ENCODE results near the gene ARHGAP15. TPM values are rescaled to one million over a fixed set of nuclear protein-coding genes. Genes with fewer than 3 reads are reported as not detected.
A peak's percentile ranks its signal among the peaks of the same experiment; 100 is the strongest.

ARHGAP15 gene
- total and polyA plus RNA-seq, 9 donors = 6.7 to 21.0 (median 9.7) TPM

DNA sequence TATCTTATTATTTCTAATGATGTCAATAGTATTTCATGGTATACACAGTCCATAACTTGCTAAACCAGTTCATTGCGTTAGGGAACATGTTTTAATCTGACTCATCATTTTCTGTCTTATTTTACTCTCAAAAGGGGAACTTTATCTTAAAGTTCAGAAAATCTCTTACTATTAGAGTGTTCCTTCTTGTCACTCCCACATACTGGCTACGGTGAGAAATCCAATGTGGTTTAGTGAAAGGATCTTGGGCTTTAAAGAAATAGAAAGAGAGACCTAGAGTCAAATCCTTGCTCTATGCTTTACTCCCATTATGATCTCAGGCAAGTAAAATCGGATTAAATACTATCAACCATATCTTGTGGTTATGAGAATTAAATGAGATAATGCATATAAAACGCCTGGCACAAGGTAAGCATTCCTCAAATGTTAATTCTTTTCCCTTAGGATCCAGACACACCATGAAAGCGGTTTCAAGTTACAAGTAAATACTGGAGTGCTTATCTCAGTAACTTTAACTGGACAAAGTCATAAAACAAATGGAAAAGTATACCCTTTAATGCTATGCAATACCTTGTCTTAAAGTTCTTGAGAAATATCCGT lies 576.0 kb downstream of the ARHGAP15 start:
- Histone ChIP-seq H3K9me3 (replicated peaks; ENCODE audit: control insufficient read depth, low read depth, low read length) (no peaks in the 10 kb centered on the region), H3K4me1 (ENCODE audit: control insufficient read depth, insufficient read depth, low read length) (peaks cover 2% of the 10 kb centered on the region), H3K4me3 (ENCODE audit: low read length) (no peak overlapping the region), H3K27ac (ENCODE audit: low read length) (no peak overlapping the region), H3K27me3 (ENCODE audit: control insufficient read depth, insufficient read depth, low read length) (no peaks in the 10 kb centered on the region), H3K36me3 (ENCODE audit: control insufficient read depth, insufficient read depth, low read length) (no peaks in the 10 kb centered on the region)
- WGBS (ENCODE audit: insufficient coverage) = no CpG with 5 or more reads among the region's 6 CpGs
- peak; percentile 27 for DNase-seq

DNA sequence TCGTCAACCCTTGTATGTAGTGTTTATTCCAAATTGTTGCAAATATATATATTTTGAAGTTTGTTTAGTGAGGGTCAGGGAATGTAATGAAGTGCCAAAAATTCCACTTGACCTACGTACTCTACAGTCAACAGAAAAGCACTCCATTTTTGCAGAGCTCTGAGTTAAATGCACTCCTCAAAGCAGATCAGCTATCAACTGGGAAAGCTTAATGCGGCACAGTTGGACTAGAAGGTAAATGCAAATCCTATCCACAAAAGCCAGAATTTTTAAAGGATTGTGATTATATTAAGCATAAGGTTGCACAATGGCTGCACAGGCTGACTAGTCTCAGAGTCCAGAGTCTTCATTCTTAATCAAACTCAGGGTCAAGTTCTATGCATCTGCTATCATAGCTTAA lies 577.1 kb downstream of the ARHGAP15 start:
- Histone ChIP-seq H3K4me1 (ENCODE audit: control insufficient read depth, insufficient read depth, low read length) (peaks cover 2% of the 10 kb centered on the region), H3K4me3 (ENCODE audit: low read length) (no peak overlapping the region), H3K36me3 (ENCODE audit: control insufficient read depth, insufficient read depth, low read length) (no peaks in the 10 kb centered on the region), H3K9me3 (replicated peaks; ENCODE audit: control insufficient read depth, low read depth, low read length) (no peaks in the 10 kb centered on the region), H3K27ac (ENCODE audit: low read length) (no peak overlapping the region), H3K27me3 (ENCODE audit: control insufficient read depth, insufficient read depth, low read length) (no peaks in the 10 kb centered on the region)
- 50% methylated on average over 1 of the region's 3 CpGs for WGBS (ENCODE audit: insufficient coverage)
- DNase-seq = no peak

GRCh38 chr2:143708682-143709081 lies 579.5 kb downstream of the ARHGAP15 start:
- no peak overlapping the region for H3K4me3 ChIP-seq (ENCODE audit: low read length)
- DNase-seq = no peak

GRCh38 chr2:143710196-143710595 lies 581.0 kb downstream of the ARHGAP15 start:
- no peak for DNase-seq
- Histone ChIP-seq H3K27ac (ENCODE audit: low read length) (no peak overlapping the region), H3K4me1 (ENCODE audit: control insufficient read depth, insufficient read depth, low read length) (peaks cover 2% of the 10 kb centered on the region), H3K4me3 (ENCODE audit: low read length) (no peak overlapping the region), H3K27me3 (ENCODE audit: control insufficient read depth, insufficient read depth, low read length) (no peaks in the 10 kb centered on the region), H3K9me3 (replicated peaks; ENCODE audit: control insufficient read depth, low read depth, low read length) (no peaks in the 10 kb centered on the region), H3K36me3 (ENCODE audit: control insufficient read depth, insufficient read depth, low read length) (no peaks in the 10 kb centered on the region)
- WGBS (ENCODE audit: insufficient coverage) = no CpG with 5 or more reads among the region's 4 CpGs

More at GRCh38 chr2:143708682-143709081, 579.5 kb downstream of the ARHGAP15 start:
- H3K9me3 ChIP-seq (replicated peaks; ENCODE audit: control insufficient read depth, low read depth, low read length) = no peaks in the 10 kb centered on the region
- no peak overlapping the region for H3K27ac ChIP-seq (ENCODE audit: low read length)
- peaks cover 2% of the 10 kb centered on the region for H3K4me1 ChIP-seq (ENCODE audit: control insufficient read depth, insufficient read depth, low read length)
- H3K27me3 ChIP-seq (ENCODE audit: control insufficient read depth, insufficient read depth, low read length) = no peaks in the 10 kb centered on the region
- H3K36me3 ChIP-seq (ENCODE audit: control insufficient read depth, insufficient read depth, low read length) = no peaks in the 10 kb centered on the region

DNA sequence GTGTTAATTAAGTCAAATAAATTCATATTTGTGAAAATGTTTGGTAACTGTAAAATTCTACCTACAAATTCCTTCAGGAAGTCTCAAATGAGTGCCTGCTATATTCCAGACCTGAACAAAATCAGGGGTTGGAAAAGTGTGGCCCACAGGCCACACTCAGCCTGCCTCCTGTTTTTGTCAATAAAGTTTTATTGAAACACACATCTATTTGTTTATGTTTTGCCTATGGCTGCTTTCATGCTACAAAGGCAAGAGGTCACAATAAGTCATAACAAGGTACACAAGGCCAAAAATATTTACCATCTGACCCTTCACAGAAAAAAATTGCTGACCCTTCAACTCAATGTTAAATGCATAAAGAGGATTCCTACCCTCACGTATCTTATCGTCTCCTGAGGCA lies 581.7 kb downstream of the ARHGAP15 start:
- Histone ChIP-seq H3K27ac (ENCODE audit: low read length) (no peak overlapping the region), H3K9me3 (replicated peaks; ENCODE audit: control insufficient read depth, low read depth, low read length) (no peaks in the 10 kb centered on the region), H3K36me3 (ENCODE audit: control insufficient read depth, insufficient read depth, low read length) (no peaks in the 10 kb centered on the region), H3K27me3 (ENCODE audit: control insufficient read depth, insufficient read depth, low read length) (no peaks in the 10 kb centered on the region), H3K4me3 (ENCODE audit: low read length) (no peak overlapping the region), H3K4me1 (ENCODE audit: control insufficient read depth, insufficient read depth, low read length) (peaks cover 2% of the 10 kb centered on the region)
- no CpG with 5 or more reads among the region's 2 CpGs for WGBS (ENCODE audit: insufficient coverage)
- no peak for DNase-seq

DNA sequence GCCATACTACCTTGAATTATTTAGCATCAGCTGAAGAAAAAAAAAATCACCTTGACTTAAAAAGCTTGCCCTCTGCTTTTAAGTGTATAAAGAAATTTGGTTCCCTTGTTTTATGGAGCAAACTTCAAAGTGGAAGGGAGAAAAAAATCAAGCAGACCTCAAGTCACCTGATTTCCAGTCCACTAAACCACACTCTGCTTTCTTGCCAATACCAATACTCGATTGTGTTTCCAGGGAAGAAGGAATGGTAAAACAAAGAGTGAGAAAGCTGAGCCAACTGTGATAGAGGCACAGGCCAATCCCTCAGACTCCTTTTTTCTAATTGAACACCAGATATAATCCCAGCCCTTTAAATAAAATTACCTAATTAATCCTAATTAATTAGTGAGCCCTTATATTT lies 587.3 kb downstream of the ARHGAP15 start:
- no peak overlapping the region for H3K4me3 ChIP-seq (ENCODE audit: low read length)
- H3K4me1 ChIP-seq (ENCODE audit: control insufficient read depth, insufficient read depth, low read length) = peaks cover 4% of the 10 kb centered on the region
- H3K36me3 ChIP-seq (ENCODE audit: control insufficient read depth, insufficient read depth, low read length) = no peaks in the 10 kb centered on the region
- no peaks in the 10 kb centered on the region for H3K27me3 ChIP-seq (ENCODE audit: control insufficient read depth, insufficient read depth, low read length)
- no peak overlapping the region for H3K27ac ChIP-seq (ENCODE audit: low read length)
- no peaks in the 10 kb centered on the region for H3K9me3 ChIP-seq (replicated peaks; ENCODE audit: control insufficient read depth, low read depth, low read length)
- no CpG with 5 or more reads among the region's 1 CpG for WGBS (ENCODE audit: insufficient coverage)
- DNase-seq = no peak

- DNase-seq = peak; percentile 19
- Histone ChIP-seq H3K36me3 (ENCODE audit: control insufficient read depth, insufficient read depth, low read length) (no peaks in the 10 kb centered on the region), H3K4me1 (ENCODE audit: control insufficient read depth, insufficient read depth, low read length) (peaks cover 4% of the 10 kb centered on the region), H3K9me3 (replicated peaks; ENCODE audit: control insufficient read depth, low read depth, low read length) (no peaks in the 10 kb centered on the region), H3K27ac (ENCODE audit: low read length) (no peak overlapping the region), H3K4me3 (ENCODE audit: low read length) (no peak overlapping the region), H3K27me3 (ENCODE audit: control insufficient read depth, insufficient read depth, low read length) (no peaks in the 10 kb centered on the region)
- WGBS (ENCODE audit: insufficient coverage) = 52% methylated on average over 5 of the region's 6 CpGs
Measured at GRCh38 chr2:143717053-143717452, 587.8 kb downstream of the ARHGAP15 start.

- no peaks in the 10 kb centered on the region for H3K36me3 ChIP-seq (ENCODE audit: control insufficient read depth, insufficient read depth, low read length)
- no peaks in the 10 kb centered on the region for H3K9me3 ChIP-seq (replicated peaks; ENCODE audit: control insufficient read depth, low read depth, low read length)
- no peak overlapping the region for H3K27ac ChIP-seq (ENCODE audit: low read length)
- H3K27me3 ChIP-seq (ENCODE audit: control insufficient read depth, insufficient read depth, low read length) = no peaks in the 10 kb centered on the region
- H3K4me3 ChIP-seq (ENCODE audit: low read length) = no peak overlapping the region
- H3K4me1 ChIP-seq (ENCODE audit: control insufficient read depth, insufficient read depth, low read length) = peaks cover 4% of the 10 kb centered on the region
- DNase-seq = no peak
- WGBS (ENCODE audit: insufficient coverage) = 65% methylated on average over 4 of the region's 10 CpGs
Measured at GRCh38 chr2:143717536-143718168, 588.4 kb downstream of the ARHGAP15 start.

DNA sequence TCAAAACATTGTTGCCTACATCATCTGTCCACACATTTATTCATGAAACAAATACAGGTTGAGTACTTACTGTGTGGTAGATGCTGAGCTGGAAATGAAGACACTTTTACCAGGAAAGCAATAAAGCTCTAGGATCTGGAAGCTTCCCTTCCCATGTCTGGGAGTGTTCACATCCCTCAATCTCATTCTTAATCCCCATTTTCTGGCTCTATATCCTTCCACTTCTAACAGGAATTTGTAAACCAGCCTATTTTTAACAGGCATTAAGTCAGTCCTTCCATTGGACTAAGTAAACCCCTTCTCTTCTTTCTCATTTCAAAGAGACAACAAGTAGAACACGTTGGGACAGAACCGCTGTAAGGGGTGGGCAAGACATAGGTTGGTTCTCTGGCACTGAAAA lies 589.5 kb downstream of the ARHGAP15 start:
- Histone ChIP-seq H3K27me3 (ENCODE audit: control insufficient read depth, insufficient read depth, low read length) (no peaks in the 10 kb centered on the region), H3K4me1 (ENCODE audit: control insufficient read depth, insufficient read depth, low read length) (peaks cover 4% of the 10 kb centered on the region), H3K27ac (ENCODE audit: low read length) (no peak overlapping the region), H3K9me3 (replicated peaks; ENCODE audit: control insufficient read depth, low read depth, low read length) (no peaks in the 10 kb centered on the region), H3K4me3 (ENCODE audit: low read length) (no peak overlapping the region), H3K36me3 (ENCODE audit: control insufficient read depth, insufficient read depth, low read length) (no peaks in the 10 kb centered on the region)
- no CpG with 5 or more reads among the region's 2 CpGs for WGBS (ENCODE audit: insufficient coverage)
- no peak for DNase-seq

- 73% methylated on average over 1 of the region's 2 CpGs for WGBS (ENCODE audit: insufficient coverage)
- H3K4me1 ChIP-seq (ENCODE audit: control insufficient read depth, insufficient read depth, low read length) = peaks cover 4% of the 10 kb centered on the region
- no peaks in the 10 kb centered on the region for H3K36me3 ChIP-seq (ENCODE audit: control insufficient read depth, insufficient read depth, low read length)
- H3K4me3 ChIP-seq (ENCODE audit: low read length) = no peak overlapping the region
- no peak for DNase-seq
- no peak overlapping the region for H3K27ac ChIP-seq (ENCODE audit: low read length)
- H3K27me3 ChIP-seq (ENCODE audit: control insufficient read depth, insufficient read depth, low read length) = no peaks in the 10 kb centered on the region
- H3K9me3 ChIP-seq (replicated peaks; ENCODE audit: control insufficient read depth, low read depth, low read length) = no peaks in the 10 kb centered on the region
Measured at GRCh38 chr2:143719406-143719805, 590.2 kb downstream of the ARHGAP15 start.
